HFFc6 (cell line): Measurements from ENCODE around the gene ZRANB2. TPM values are rescaled to one million over a fixed set of nuclear protein-coding genes. Genes with fewer than 3 reads are reported as not detected.

Experiments used
- DNase-seq: peaks from one replicate; pipeline ENCODE4 v3.0.0-alpha.2; 2018
- H3K27ac Mint-ChIP-seq: 2 replicates; pipeline ENCODE4 v1.8.0; 2020; ENCODE audit warnings: mild to moderate bottlenecking, mixed read lengths
- H3K27me3 Mint-ChIP-seq: 2 replicates; pipeline ENCODE4 v1.8.0; 2021; ENCODE audit warnings: mild to moderate bottlenecking, moderate library complexity, mixed read lengths; ENCODE audit not compliant: insufficient read depth
- H3K36me3 Mint-ChIP-seq: 2 replicates; pipeline ENCODE4 v1.8.0; 2021; ENCODE audit warnings: low read depth, mixed read lengths
- H3K4me1 Mint-ChIP-seq: 2 replicates; pipeline ENCODE4 v1.8.0; 2020; ENCODE audit warnings: low read depth, mixed read lengths
- H3K4me3 Mint-ChIP-seq: 2 replicates; pipeline ENCODE4 v1.8.0; 2020; ENCODE audit warnings: mild to moderate bottlenecking, moderate library complexity, mixed read lengths
- H3K9me3 Mint-ChIP-seq: 2 replicates; pipeline ENCODE4 v1.8.0; 2020; ENCODE audit warnings: mild to moderate bottlenecking, mixed read lengths
- total RNA-seq, 6 experiments: library from RNA; stranded (reverse); fragmentation: NEBNext Ultra II Directional; extraction: Animal tissue kit (Norgen Biotek cat#: 25700); gene quantifications; 2 replicates in 1 of 6; 3 replicates in 5 of 6; pipeline ENCODE4 v1.2.3, GENCODE V29; 2021
- TF ChIP-seq, protein P1 (sequence below): fragments of 200-600 bp; sonication (generic); IDR thresholded peaks from 2 replicates; pipeline ENCODE4 v1.5.0; 2021; ENCODE audit warnings: antibody characterized with exemption, mild to moderate bottlenecking

The ZRANB2 gene
- total RNA-seq, 6 experiments from 2014 or later: 71.0 to 87.4 (median 80.5) TPM

- H3K36me3 Mint-ChIP-seq: no peaks in the 10 kb centered on the region
- H3K27me3 Mint-ChIP-seq: no peaks in the 10 kb centered on the region; the same call in 1 of the 2 replicates
- H3K9me3 Mint-ChIP-seq: no peaks in the 10 kb centered on the region
- peak; percentile 68 for DNase-seq
- peak overlapping the region; percentile 75 for H3K4me3 Mint-ChIP-seq
- peak overlapping the region; percentile 88 for H3K27ac Mint-ChIP-seq
- H3K4me1 Mint-ChIP-seq: peaks cover 50% of the 10 kb centered on the region
- TF ChIP-seq, protein P1, sequence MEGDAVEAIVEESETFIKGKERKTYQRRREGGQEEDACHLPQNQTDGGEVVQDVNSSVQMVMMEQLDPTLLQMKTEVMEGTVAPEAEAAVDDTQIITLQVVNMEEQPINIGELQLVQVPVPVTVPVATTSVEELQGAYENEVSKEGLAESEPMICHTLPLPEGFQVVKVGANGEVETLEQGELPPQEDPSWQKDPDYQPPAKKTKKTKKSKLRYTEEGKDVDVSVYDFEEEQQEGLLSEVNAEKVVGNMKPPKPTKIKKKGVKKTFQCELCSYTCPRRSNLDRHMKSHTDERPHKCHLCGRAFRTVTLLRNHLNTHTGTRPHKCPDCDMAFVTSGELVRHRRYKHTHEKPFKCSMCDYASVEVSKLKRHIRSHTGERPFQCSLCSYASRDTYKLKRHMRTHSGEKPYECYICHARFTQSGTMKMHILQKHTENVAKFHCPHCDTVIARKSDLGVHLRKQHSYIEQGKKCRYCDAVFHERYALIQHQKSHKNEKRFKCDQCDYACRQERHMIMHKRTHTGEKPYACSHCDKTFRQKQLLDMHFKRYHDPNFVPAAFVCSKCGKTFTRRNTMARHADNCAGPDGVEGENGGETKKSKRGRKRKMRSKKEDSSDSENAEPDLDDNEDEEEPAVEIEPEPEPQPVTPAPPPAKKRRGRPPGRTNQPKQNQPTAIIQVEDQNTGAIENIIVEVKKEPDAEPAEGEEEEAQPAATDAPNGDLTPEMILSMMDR: no peak
Measured at GRCh38 chr1:71089536-71090270, 8.9 kb upstream of the ZRANB2 start.

DNA sequence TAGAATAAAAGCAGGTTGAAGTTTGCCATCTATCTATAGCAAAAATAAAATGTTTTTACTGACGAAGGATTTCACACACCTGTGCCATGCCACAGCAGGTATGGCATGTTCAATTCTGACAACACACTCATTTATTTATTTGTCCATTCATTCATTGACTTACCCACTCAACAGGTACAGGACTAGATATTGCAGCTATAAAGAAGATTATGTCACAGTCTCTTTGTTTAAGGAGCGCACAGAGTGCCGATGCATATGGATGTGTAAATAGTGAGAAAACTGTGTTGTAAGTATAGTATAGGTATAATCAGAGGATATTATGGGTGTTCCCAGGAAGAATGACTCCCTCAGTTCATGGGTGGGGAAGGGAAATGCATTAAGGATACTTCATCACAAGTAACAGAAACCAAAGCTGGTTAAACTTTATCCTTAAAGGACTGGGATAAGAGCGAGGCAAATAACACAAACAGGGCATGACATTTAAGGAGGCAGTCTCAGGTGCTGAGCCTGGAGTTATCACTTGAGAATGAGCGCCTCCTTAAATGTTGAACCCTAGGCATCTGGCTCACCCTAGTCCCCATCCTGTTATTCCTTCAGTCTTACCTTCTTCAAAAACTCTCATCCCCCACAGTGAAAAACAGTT, 7.9 kb upstream of the ZRANB2 start:
- TF ChIP-seq, protein P1: no peak
- no peaks in the 10 kb centered on the region; the same call in 1 of the 2 replicates for H3K27me3 Mint-ChIP-seq
- H3K4me1 Mint-ChIP-seq: peaks cover 56% of the 10 kb centered on the region
- H3K4me3 Mint-ChIP-seq: no peak overlapping the region
- no peaks in the 10 kb centered on the region for H3K9me3 Mint-ChIP-seq
- H3K27ac Mint-ChIP-seq: peak overlapping the region; percentile 88
- no peaks in the 10 kb centered on the region for H3K36me3 Mint-ChIP-seq
- DNase-seq: no peak

GRCh38 chr1:71087713-71088112, 6.9 kb upstream of the ZRANB2 start:
- H3K9me3 Mint-ChIP-seq: no peaks in the 10 kb centered on the region
- TF ChIP-seq, protein P1: no peak
- no peak overlapping the region for H3K27ac Mint-ChIP-seq
- H3K36me3 Mint-ChIP-seq: no peaks in the 10 kb centered on the region
- DNase-seq: no peak
- no peaks in the 10 kb centered on the region; the same call in 1 of the 2 replicates for H3K27me3 Mint-ChIP-seq
- H3K4me1 Mint-ChIP-seq: peaks cover 64% of the 10 kb centered on the region
- no peak overlapping the region for H3K4me3 Mint-ChIP-seq

GRCh38 chr1:71087060-71087459, 6.2 kb upstream of the ZRANB2 start:
- H3K9me3 Mint-ChIP-seq: no peaks in the 10 kb centered on the region

DNA sequence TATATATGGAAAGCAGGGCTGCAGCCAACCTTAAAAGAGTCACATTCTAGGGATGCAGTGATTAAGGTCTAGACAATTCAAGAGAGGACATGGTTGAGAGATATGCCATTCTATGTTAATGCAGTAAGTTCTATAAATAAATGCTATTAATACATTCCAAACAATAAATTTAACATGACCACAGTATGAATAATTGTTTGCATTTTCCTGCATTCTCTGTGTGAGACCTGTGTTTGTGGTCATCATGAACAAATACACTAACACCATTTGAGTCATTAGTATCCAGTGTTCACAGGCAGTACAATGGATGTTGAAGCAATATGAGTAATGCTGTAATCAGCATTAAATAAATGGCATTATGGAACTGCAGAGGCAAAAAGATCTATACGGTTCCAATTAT, 5.5 kb upstream of the ZRANB2 start:
- H3K4me1 Mint-ChIP-seq: peaks cover 72% of the 10 kb centered on the region
- H3K36me3 Mint-ChIP-seq: no peaks in the 10 kb centered on the region
- H3K27me3 Mint-ChIP-seq: no peaks in the 10 kb centered on the region; the same call in 1 of the 2 replicates
- H3K4me3 Mint-ChIP-seq: peak overlapping the region; percentile 23; the same call in 1 of the 2 replicates
- peak overlapping the region; percentile 32; the same call in 1 of the 2 replicates for H3K27ac Mint-ChIP-seq
- no peaks in the 10 kb centered on the region for H3K9me3 Mint-ChIP-seq
- peak; percentile 87 for DNase-seq
- TF ChIP-seq, protein P1: no peak

More at GRCh38 chr1:71087060-71087459, 6.2 kb upstream of the ZRANB2 start:
- Mint-ChIP-seq H3K27me3 (no peaks in the 10 kb centered on the region; the same call in 1 of the 2 replicates), H3K36me3 (no peaks in the 10 kb centered on the region), H3K4me1 (peaks cover 65% of the 10 kb centered on the region), H3K27ac (no peak overlapping the region), H3K4me3 (no peak overlapping the region)
- no peak for DNase-seq
- TF ChIP-seq, protein P1: peak; percentile 40
